ENCODE results near the gene LPCAT1.
"Not testable (repeated sequence)": the region's sequence is repeated elsewhere in the genome, so short reads cannot be mapped to it uniquely, and the experiment has no call there.

The LPCAT1 gene

GRCh38 chr5:1523793-1524480 lies at the start of gene LPCAT1:
LPCAT1 (minus strand) TSS chr5:1523960; CDS start chr5:1523844, 116 bp downstream.
- Histone ChIP-seq H3K36me3 (ENCODE audit: insufficient read depth, low read length) (peaks cover 18% of the 10 kb centered on the region; the same call in 1 of the 2 replicates), H3K4me3 (peak within 1 kb of the TSS; percentile 83), H3K9me3 (ENCODE audit: low read depth, low read length) (no peaks in the 10 kb centered on the region), H3K9ac (ENCODE audit: insufficient read length) (peak within 1 kb of the TSS; percentile 67), H3K27ac (no peak within 1 kb of the TSS)
- DNase-seq (ENCODE audit: low read depth, low spot score) = no peak
- TF ChIP-seq POLR2AphosphoS5 (IDR thresholded peaks at IDR 0.05; ENCODE audit: borderline replicate concordance, low read depth, low read length) (no peak; the same call in 1 of the 2 replicates), EZH2 (IDR thresholded peaks at IDR 0.05) (no peak), FOXP2 (optimal IDR thresholded peaks at IDR 0.05; ENCODE audit: control extremely low read depth, extremely low read length, insufficient read depth) (no peak)

- not testable (repeated sequence) for H3K27ac ChIP-seq; H3K9me3 ChIP-seq (ENCODE audit: low read depth, low read length); H3K4me3 ChIP-seq; DNase-seq (ENCODE audit: low read depth, low spot score); H3K36me3 ChIP-seq (ENCODE audit: insufficient read depth, low read length); H3K9ac ChIP-seq (ENCODE audit: insufficient read length)
Measured at GRCh38 chr5:1571875-1572274, 48.1 kb upstream of the LPCAT1 start.

- no peak for DNase-seq (ENCODE audit: low read depth, low spot score)
- H3K36me3 ChIP-seq (ENCODE audit: insufficient read depth, low read length) = no peaks in the 10 kb centered on the region; the same call in 1 of the 2 replicates
- TF ChIP-seq POLR2AphosphoS5 (IDR thresholded peaks at IDR 0.05; ENCODE audit: borderline replicate concordance, low read depth, low read length) (no peak), FOXP2 (optimal IDR thresholded peaks at IDR 0.05; ENCODE audit: control extremely low read depth, extremely low read length, insufficient read depth) (no peak), EZH2 (IDR thresholded peaks at IDR 0.05) (no peak)
- no peak overlapping the region for H3K4me3 ChIP-seq
- no peaks in the 10 kb centered on the region for H3K9me3 ChIP-seq (ENCODE audit: low read depth, low read length)
- H3K9ac ChIP-seq (ENCODE audit: insufficient read length) = no peak overlapping the region
- no peak overlapping the region for H3K27ac ChIP-seq
Measured at GRCh38 chr5:1570975-1571374, 47.2 kb upstream of the LPCAT1 start.

GRCh38 chr5:1568201-1568979 lies 44.6 kb upstream of the LPCAT1 start:
- H3K9me3 ChIP-seq (ENCODE audit: low read depth, low read length) = no peaks in the 10 kb centered on the region
- no peak overlapping the region for H3K9ac ChIP-seq (ENCODE audit: insufficient read length)
- peak overlapping the region; percentile 53; the same call in 1 of the 2 replicates for H3K27ac ChIP-seq
- no peak for DNase-seq (ENCODE audit: low read depth, low spot score)
- H3K4me3 ChIP-seq = no peak overlapping the region
- no peaks in the 10 kb centered on the region; the same call in 1 of the 2 replicates for H3K36me3 ChIP-seq (ENCODE audit: insufficient read depth, low read length)
- no peak for TF ChIP-seq POLR2AphosphoS5 (IDR thresholded peaks at IDR 0.05; ENCODE audit: borderline replicate concordance, low read depth, low read length)
- no peak for TF ChIP-seq FOXP2 (optimal IDR thresholded peaks at IDR 0.05; ENCODE audit: control extremely low read depth, extremely low read length, insufficient read depth)
- TF ChIP-seq EZH2 (IDR thresholded peaks at IDR 0.05) = no peak

- H3K27ac ChIP-seq; H3K9ac ChIP-seq (ENCODE audit: insufficient read length); H3K36me3 ChIP-seq (ENCODE audit: insufficient read depth, low read length); H3K9me3 ChIP-seq (ENCODE audit: low read depth, low read length); H3K4me3 ChIP-seq; DNase-seq (ENCODE audit: low read depth, low spot score): not testable (repeated sequence)
Measured at GRCh38 chr5:1567527-1568200, 43.9 kb upstream of the LPCAT1 start.

GRCh38 chr5:1565737-1566734 lies 42.3 kb upstream of the LPCAT1 start:
- H3K4me3 ChIP-seq = no peak overlapping the region
- DNase-seq (ENCODE audit: low read depth, low spot score) = no peak
- H3K36me3 ChIP-seq (ENCODE audit: insufficient read depth, low read length) = no peaks in the 10 kb centered on the region; the same call in 1 of the 2 replicates
- H3K27ac ChIP-seq = no peak overlapping the region
- H3K9ac ChIP-seq (ENCODE audit: insufficient read length) = no peak overlapping the region
- TF ChIP-seq EZH2 (IDR thresholded peaks at IDR 0.05) = no peak
- TF ChIP-seq FOXP2 (optimal IDR thresholded peaks at IDR 0.05; ENCODE audit: control extremely low read depth, extremely low read length, insufficient read depth) = no peak
- TF ChIP-seq POLR2AphosphoS5 (IDR thresholded peaks at IDR 0.05; ENCODE audit: borderline replicate concordance, low read depth, low read length) = no peak
- no peaks in the 10 kb centered on the region for H3K9me3 ChIP-seq (ENCODE audit: low read depth, low read length)

- H3K4me3 ChIP-seq = no peak overlapping the region
- no peak overlapping the region for H3K27ac ChIP-seq
- H3K9ac ChIP-seq (ENCODE audit: insufficient read length) = no peak overlapping the region
- no peaks in the 10 kb centered on the region for H3K36me3 ChIP-seq (ENCODE audit: insufficient read depth, low read length)
- DNase-seq (ENCODE audit: low read depth, low spot score) = no peak
- TF ChIP-seq FOXP2 (optimal IDR thresholded peaks at IDR 0.05; ENCODE audit: control extremely low read depth, extremely low read length, insufficient read depth) (no peak), POLR2AphosphoS5 (IDR thresholded peaks at IDR 0.05; ENCODE audit: borderline replicate concordance, low read depth, low read length) (no peak), EZH2 (IDR thresholded peaks at IDR 0.05) (no peak)
- H3K9me3 ChIP-seq (ENCODE audit: low read depth, low read length) = no peaks in the 10 kb centered on the region
Measured at GRCh38 chr5:1564824-1565736, 41.3 kb upstream of the LPCAT1 start.

Data from SK-N-MC (cell line).